ENCODE measurements around the gene BDP1. TPM values are rescaled to one million over a fixed set of nuclear protein-coding genes. Genes with fewer than 3 reads are reported as not detected.

The BDP1 gene
- total and polyA plus RNA-seq, 2 experiments from 2014 or later = 14.3 to 14.5 TPM

GRCh38 chr5:71471193-71471592, 15.7 kb downstream of the BDP1 start:
- Histone ChIP-seq H3K9me2 (ENCODE audit: insufficient read depth) (no peaks in the 10 kb centered on the region), H3K4me2 (ENCODE audit: unreplicated experiment) (no peak overlapping the region), H3K4me1 (ENCODE audit: insufficient read depth) (no peaks in the 10 kb centered on the region), H3K36me3 (ENCODE audit: low read depth) (peaks cover 44% of the 10 kb centered on the region), H3K27ac (no peak overlapping the region), H3K9ac (no peak overlapping the region), H3K9me3 (ENCODE audit: low read depth) (no peaks in the 10 kb centered on the region), H3F3A (ENCODE audit: insufficient read depth) (peaks cover 10% of the 10 kb centered on the region), H4K20me1 (ENCODE audit: insufficient read depth) (no peaks in the 10 kb centered on the region), H3K4me3 (no peak overlapping the region), H3K79me2 (ENCODE audit: insufficient read depth) (peaks cover 27% of the 10 kb centered on the region), H2AFZ (no peak overlapping the region), H3K27me3 (replicated peaks; ENCODE audit: insufficient read depth) (no peaks in the 10 kb centered on the region)
- TF ChIP-seq EZH2 (IDR thresholded peaks at IDR 0.05; ENCODE audit: insufficient read depth, poor library complexity, severe bottlenecking) = no peak
- no peak for TF ChIP-seq EZH2phosphoT487 (IDR thresholded peaks at IDR 0.05; ENCODE audit: insufficient read depth, low read depth)
- peak; percentile 40 for DNase-seq
- 74 to 75% methylated on average over 9 of the region's 9 CpGs for WGBS, 2 experiments (ENCODE audit: low coverage in 1 of 2, low lambda C conversion rate in 2 of 2, missing lambda C conversion rate in 2 of 2)
- in situ Hi-C loops (cut with MboI) = no loop called here

- DNase-seq = peak; percentile 52
- TF ChIP-seq EZH2phosphoT487 (IDR thresholded peaks at IDR 0.05; ENCODE audit: insufficient read depth, low read depth) = no peak
- TF ChIP-seq EZH2 (IDR thresholded peaks at IDR 0.05; ENCODE audit: insufficient read depth, poor library complexity, severe bottlenecking) = no peak
- in situ Hi-C loops (cut with MboI) = no loop called here
- H3K79me2 ChIP-seq (ENCODE audit: insufficient read depth) = peaks cover 22% of the 10 kb centered on the region
- no peak overlapping the region for H3K27ac ChIP-seq
- no peak overlapping the region for H3K4me2 ChIP-seq (ENCODE audit: unreplicated experiment)
- H3F3A ChIP-seq (ENCODE audit: insufficient read depth) = peaks cover 3% of the 10 kb centered on the region; the same call in 1 of the 2 replicates
- H3K9me2 ChIP-seq (ENCODE audit: insufficient read depth) = no peaks in the 10 kb centered on the region
- H3K36me3 ChIP-seq (ENCODE audit: low read depth) = peaks cover 30% of the 10 kb centered on the region
- H3K9ac ChIP-seq = no peak overlapping the region
- no peaks in the 10 kb centered on the region for H3K4me1 ChIP-seq (ENCODE audit: insufficient read depth)
- H3K9me3 ChIP-seq (ENCODE audit: low read depth) = no peaks in the 10 kb centered on the region
- 94% methylated on average over 3 of the region's 3 CpGs for WGBS, 2 experiments (ENCODE audit: low coverage in 1 of 2, low lambda C conversion rate in 2 of 2, missing lambda C conversion rate in 2 of 2)
- no peak overlapping the region for H3K4me3 ChIP-seq
- H3K27me3 ChIP-seq (replicated peaks; ENCODE audit: insufficient read depth) = no peaks in the 10 kb centered on the region
- no peak overlapping the region for H2AFZ ChIP-seq
- no peaks in the 10 kb centered on the region for H4K20me1 ChIP-seq (ENCODE audit: insufficient read depth)
These were observed 20.4 kb downstream of the BDP1 start for GRCh38 chr5:71475788-71476384.

GRCh38 chr5:71481441-71481840, 26.0 kb downstream of the BDP1 start:
- H3K27ac ChIP-seq = no peak overlapping the region
- H3K9ac ChIP-seq = no peak overlapping the region
- peaks cover 24% of the 10 kb centered on the region for H3K79me2 ChIP-seq (ENCODE audit: insufficient read depth)
- no peak overlapping the region for H3K4me2 ChIP-seq (ENCODE audit: unreplicated experiment)
- H4K20me1 ChIP-seq (ENCODE audit: insufficient read depth) = 0 out of 2 replicates have a peak, but pooled peaks cover 4% of the 10 kb centered on the region
- TF ChIP-seq EZH2phosphoT487 (IDR thresholded peaks at IDR 0.05; ENCODE audit: insufficient read depth, low read depth) = no peak
- TF ChIP-seq EZH2 (IDR thresholded peaks at IDR 0.05; ENCODE audit: insufficient read depth, poor library complexity, severe bottlenecking) = no peak
- no peak for DNase-seq
- peaks cover 26% of the 10 kb centered on the region for H3K4me1 ChIP-seq (ENCODE audit: insufficient read depth)
- no peak overlapping the region for H2AFZ ChIP-seq
- no peaks in the 10 kb centered on the region for H3K9me3 ChIP-seq (ENCODE audit: low read depth)
- H3K27me3 ChIP-seq (replicated peaks; ENCODE audit: insufficient read depth) = no peaks in the 10 kb centered on the region
- peaks cover 24% of the 10 kb centered on the region for H3F3A ChIP-seq (ENCODE audit: insufficient read depth)
- H3K36me3 ChIP-seq (ENCODE audit: low read depth) = peaks cover 47% of the 10 kb centered on the region
- no peak overlapping the region for H3K4me3 ChIP-seq
- no peaks in the 10 kb centered on the region; the same call in 1 of the 2 replicates for H3K9me2 ChIP-seq (ENCODE audit: insufficient read depth)
- in situ Hi-C loops (cut with MboI) = no loop called here

GRCh38 chr5:71482132-71482531, 26.7 kb downstream of the BDP1 start:
- H3K79me2 ChIP-seq (ENCODE audit: insufficient read depth) = peaks cover 31% of the 10 kb centered on the region
- WGBS, 2 experiments (ENCODE audit: low coverage in 1 of 2, low lambda C conversion rate in 2 of 2, missing lambda C conversion rate in 2 of 2) = 43 to 48% methylated on average over 2 of the region's 2 CpGs
- H4K20me1 ChIP-seq (ENCODE audit: insufficient read depth) = 0 out of 2 replicates have a peak, but pooled peaks cover 4% of the 10 kb centered on the region
- H3K9ac ChIP-seq = no peak overlapping the region
- in situ Hi-C loops (cut with MboI) = no loop called here
- TF ChIP-seq EZH2phosphoT487 (IDR thresholded peaks at IDR 0.05; ENCODE audit: insufficient read depth, low read depth) (no peak), EZH2 (IDR thresholded peaks at IDR 0.05; ENCODE audit: insufficient read depth, poor library complexity, severe bottlenecking) (no peak)
- no peak overlapping the region for H2AFZ ChIP-seq
- peaks cover 54% of the 10 kb centered on the region for H3K36me3 ChIP-seq (ENCODE audit: low read depth)
- DNase-seq = peak; percentile 17
- H3K27me3 ChIP-seq (replicated peaks; ENCODE audit: insufficient read depth) = no peaks in the 10 kb centered on the region
- H3K9me3 ChIP-seq (ENCODE audit: low read depth) = no peaks in the 10 kb centered on the region
- H3K4me2 ChIP-seq (ENCODE audit: unreplicated experiment) = no peak overlapping the region
- H3K27ac ChIP-seq = no peak overlapping the region
- peaks cover 24% of the 10 kb centered on the region for H3F3A ChIP-seq (ENCODE audit: insufficient read depth)
- H3K4me3 ChIP-seq = no peak overlapping the region
- no peaks in the 10 kb centered on the region; the same call in 1 of the 2 replicates for H3K9me2 ChIP-seq (ENCODE audit: insufficient read depth)
- peaks cover 26% of the 10 kb centered on the region for H3K4me1 ChIP-seq (ENCODE audit: insufficient read depth)

All from GM23248 (cell line).